ENCODE results near the gene MICAL2. TPM values are rescaled to one million over a fixed set of nuclear protein-coding genes. Genes with fewer than 3 reads are reported as not detected.
A peak's percentile ranks its signal among the peaks of the same experiment; 100 is the strongest.

The MICAL2 gene
- total and polyA plus RNA-seq, 7 donors, result 6.8 to 45.7 (median 15.0) TPM

DNA sequence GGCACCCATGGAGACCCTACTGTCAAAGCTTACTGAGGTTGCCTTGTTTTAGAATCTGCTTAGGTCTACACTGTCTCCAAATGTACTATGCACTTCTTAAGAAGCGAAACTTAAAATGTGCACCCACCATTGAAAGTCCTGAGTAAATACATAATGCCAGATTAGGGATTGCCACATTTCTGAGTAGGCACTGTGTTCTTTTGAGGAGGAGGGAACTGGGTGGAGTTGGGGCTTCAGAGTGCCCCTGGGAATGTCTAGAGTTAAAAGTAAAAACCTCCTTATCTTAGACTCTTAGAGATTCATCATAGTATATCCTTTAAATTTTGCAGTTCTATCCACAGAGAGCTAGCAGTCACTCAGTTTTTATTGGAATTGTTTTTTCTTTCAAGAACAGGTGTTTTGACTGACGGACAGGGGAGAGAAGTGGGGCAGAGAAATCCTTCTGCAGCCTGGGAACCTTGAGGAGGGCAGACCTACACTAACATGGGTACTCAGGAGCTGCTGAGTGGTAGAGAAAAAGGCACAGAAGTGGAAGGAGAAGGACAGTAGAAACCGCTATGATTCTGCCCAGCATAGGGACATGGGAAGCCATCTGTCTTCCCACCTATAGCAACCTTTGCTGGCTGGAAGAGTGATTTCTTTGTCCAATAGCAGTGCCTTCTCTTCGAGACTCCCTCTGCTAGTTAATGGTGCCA lies 33.4 kb upstream of the MICAL2 start:
- WGBS, 3 donors, result 85 to 90% (median 88%) methylated on average over 4 of the region's 4 CpGs
- H3K27ac ChIP-seq, result peak overlapping the region; percentile 74
- intact Hi-C loops (cut with DNase I), result no loop called here

DNA sequence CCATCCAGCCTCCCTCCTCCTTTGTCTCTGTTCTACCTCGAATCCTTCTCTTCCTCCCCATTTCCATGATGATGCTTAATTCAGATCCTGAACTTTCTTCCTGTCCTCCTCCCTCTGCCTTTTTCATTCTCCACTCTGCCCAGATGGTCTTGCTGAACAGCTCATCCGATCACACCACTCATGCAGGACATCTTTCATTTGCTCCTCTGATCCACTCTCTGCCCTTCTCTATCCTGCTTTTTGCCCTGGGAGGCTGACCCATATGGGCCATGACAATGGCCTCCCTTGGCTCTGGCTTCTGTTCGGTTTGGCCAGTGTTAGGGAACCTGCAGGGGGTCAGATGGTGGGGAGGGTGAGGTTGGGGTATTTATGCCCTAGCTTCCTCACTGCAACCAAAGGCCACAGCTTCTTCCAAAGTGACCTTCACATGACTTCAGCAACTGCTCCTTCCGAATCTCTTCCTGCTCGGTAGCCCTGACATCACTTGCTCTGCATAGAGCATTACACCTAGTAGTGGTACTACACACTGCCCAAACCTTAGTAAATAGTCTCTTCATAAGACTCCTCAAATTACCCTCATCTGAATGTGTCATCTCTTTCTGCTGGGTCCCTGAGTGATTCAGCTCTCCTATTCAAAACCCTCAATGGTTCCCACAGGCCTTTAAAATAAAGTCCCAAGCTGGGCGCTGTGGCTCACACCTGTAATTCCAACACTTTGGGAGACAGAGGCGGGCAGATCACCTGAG lies 32.7 kb upstream of the MICAL2 start:
- Histone ChIP-seq H3K27ac (peak overlapping the region; percentile 74), H3K27me3 (ENCODE audit: insufficient read depth in 3 of 3, low read length in 2 of 3) (no peaks in the 10 kb centered on the region), H3K36me3 (ENCODE audit: insufficient read depth in 1 of 2, low read depth in 1 of 2) (no peaks in the 10 kb centered on the region), H3K4me1 (peaks cover 23% of the 10 kb centered on the region), H3K4me3 (no peak overlapping the region), H3K9me3 (no peaks in the 10 kb centered on the region)
- intact Hi-C loops (cut with DNase I), result no loop called here
- DNase-seq (no peak), ATAC-seq (peak in 1 of 4 donors; percentile 66)
- TF ChIP-seq, protein P1, sequence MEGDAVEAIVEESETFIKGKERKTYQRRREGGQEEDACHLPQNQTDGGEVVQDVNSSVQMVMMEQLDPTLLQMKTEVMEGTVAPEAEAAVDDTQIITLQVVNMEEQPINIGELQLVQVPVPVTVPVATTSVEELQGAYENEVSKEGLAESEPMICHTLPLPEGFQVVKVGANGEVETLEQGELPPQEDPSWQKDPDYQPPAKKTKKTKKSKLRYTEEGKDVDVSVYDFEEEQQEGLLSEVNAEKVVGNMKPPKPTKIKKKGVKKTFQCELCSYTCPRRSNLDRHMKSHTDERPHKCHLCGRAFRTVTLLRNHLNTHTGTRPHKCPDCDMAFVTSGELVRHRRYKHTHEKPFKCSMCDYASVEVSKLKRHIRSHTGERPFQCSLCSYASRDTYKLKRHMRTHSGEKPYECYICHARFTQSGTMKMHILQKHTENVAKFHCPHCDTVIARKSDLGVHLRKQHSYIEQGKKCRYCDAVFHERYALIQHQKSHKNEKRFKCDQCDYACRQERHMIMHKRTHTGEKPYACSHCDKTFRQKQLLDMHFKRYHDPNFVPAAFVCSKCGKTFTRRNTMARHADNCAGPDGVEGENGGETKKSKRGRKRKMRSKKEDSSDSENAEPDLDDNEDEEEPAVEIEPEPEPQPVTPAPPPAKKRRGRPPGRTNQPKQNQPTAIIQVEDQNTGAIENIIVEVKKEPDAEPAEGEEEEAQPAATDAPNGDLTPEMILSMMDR (IDR thresholded peaks at IDR 0.05), result no peak
- WGBS, 3 donors, result 79 to 82% (median 80%) methylated on average over 7 of the region's 7 CpGs

More for the DNA sequence above, 33.4 kb upstream of the MICAL2 start:
- DNase-seq (no peak), ATAC-seq (peak in 2 of 4 donors; percentile 0 to 26)
- peaks cover 23% of the 10 kb centered on the region for H3K4me1 ChIP-seq
- H3K9me3 ChIP-seq, result no peaks in the 10 kb centered on the region
- H3K36me3 ChIP-seq (ENCODE audit: insufficient read depth in 1 of 2, low read depth in 1 of 2), result no peaks in the 10 kb centered on the region
- no peak overlapping the region for H3K4me3 ChIP-seq
- TF ChIP-seq, protein P1 (IDR thresholded peaks at IDR 0.05), result no peak
- no peaks in the 10 kb centered on the region for H3K27me3 ChIP-seq (ENCODE audit: insufficient read depth in 3 of 3, low read length in 2 of 3)

DNA sequence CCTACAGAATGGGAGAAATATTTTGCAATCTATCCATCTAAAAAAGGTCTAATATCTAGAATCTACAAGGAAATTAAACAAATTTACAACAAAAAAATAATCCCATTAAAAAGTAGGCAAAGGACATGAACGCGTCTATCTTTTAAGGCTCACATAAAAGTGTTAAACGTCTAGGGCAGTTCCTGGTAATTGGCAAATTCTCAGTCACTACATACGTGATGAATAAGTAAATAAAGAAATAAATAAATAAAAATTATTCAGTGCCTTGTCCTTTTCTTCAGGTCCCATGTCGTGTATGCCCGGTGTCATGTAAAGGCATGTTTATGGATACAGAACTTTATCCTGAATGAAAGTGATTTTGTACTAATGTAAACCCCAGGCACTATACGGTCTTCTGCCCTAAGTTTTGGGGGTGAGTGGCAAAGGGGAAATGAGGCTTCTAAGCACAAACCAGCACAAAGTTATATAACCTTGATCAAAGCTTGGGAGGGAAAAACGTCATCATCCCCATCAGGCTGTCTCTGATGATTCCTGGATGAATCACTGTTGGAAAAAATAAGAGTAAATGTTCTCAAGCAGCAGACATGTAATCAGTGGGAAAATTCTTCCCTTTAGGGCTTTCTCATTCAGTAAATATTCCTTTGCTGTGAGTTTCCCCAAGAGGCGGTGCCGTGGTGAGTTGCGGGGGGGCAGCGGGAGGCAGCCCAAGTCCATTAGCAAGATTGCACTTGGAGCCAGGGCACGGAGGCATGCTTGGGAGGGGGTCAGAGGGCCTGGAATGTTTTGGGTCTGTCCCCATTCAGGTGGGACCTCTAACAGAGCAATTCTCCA lies 30.4 kb upstream of the MICAL2 start:
- TF ChIP-seq, protein P1 (IDR thresholded peaks at IDR 0.05), result no peak
- no peaks in the 10 kb centered on the region for H3K36me3 ChIP-seq (ENCODE audit: insufficient read depth in 1 of 2, low read depth in 1 of 2)
- H3K4me1 ChIP-seq, result peaks cover 23% of the 10 kb centered on the region
- peak; percentile 60 to 67 for DNase-seq
- no peaks in the 10 kb centered on the region for H3K9me3 ChIP-seq
- H3K4me3 ChIP-seq, result no peak overlapping the region
- H3K27me3 ChIP-seq (ENCODE audit: insufficient read depth in 3 of 3, low read length in 2 of 3), result no peaks in the 10 kb centered on the region
- no peak for ATAC-seq
- intact Hi-C loops (cut with DNase I), result no loop called here
- H3K27ac ChIP-seq, result no peak overlapping the region
- 66 to 73% (median 67%) methylated on average over 13 of the region's 13 CpGs for WGBS, 3 donors

DNA sequence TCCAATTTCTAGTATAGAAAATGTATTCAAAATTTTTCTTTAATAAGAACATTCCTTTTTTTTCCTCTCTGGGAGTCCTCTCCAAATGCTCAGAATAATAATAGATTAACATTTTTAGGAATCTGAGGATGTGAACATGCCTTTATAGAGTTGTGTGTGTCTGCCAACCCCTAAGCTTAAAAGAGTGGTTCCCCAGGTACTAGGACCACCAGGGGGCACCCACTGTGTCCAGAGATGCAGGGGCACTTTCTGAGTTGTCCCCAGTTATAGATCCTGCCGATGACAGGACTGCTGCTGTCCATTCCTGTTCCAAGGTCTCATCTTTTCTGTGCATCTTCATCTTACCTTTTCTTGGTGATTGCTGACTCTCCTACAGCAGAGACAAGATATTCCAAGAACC lies 27.0 kb upstream of the MICAL2 start:
- Histone ChIP-seq H3K4me1 (peaks cover 24% of the 10 kb centered on the region), H3K9me3 (no peaks in the 10 kb centered on the region), H3K36me3 (ENCODE audit: insufficient read depth in 1 of 2, low read depth in 1 of 2) (no peaks in the 10 kb centered on the region), H3K27me3 (ENCODE audit: insufficient read depth in 3 of 3, low read length in 2 of 3) (no peaks in the 10 kb centered on the region), H3K27ac (no peak overlapping the region), H3K4me3 (no peak overlapping the region)
- ATAC-seq (no peak), DNase-seq (no peak)
- WGBS, 3 donors, result 78 to 83% (median 80%) methylated on average over 1 of the region's 1 CpG
- intact Hi-C loops (cut with DNase I), result no loop called here
- TF ChIP-seq, protein P1 (IDR thresholded peaks at IDR 0.05), result no peak

Data from psoas muscle (tissue), 8 donors.